Measurements from ENCODE around the gene NAPSA. TPM values are rescaled to one million over a fixed set of nuclear protein-coding genes. Genes with fewer than 3 reads are reported as not detected.

NAPSA gene
- total and polyA plus RNA-seq, 10 of the 15 experiments (the other 5 are each of a cell fraction or from before 2014, with no cell fraction given): 6.7 to 45.4 (median 17.1) TPM

GRCh38 chr19:50357178-50358100 is 8.0 kb downstream of the NAPSA start (continued):
- no peak for TF ChIP-seq TCF7 (IDR thresholded peaks at IDR 0.05; ENCODE audit: borderline replicate concordance)
- no peak for TF ChIP-seq ZNF592 (IDR thresholded peaks at IDR 0.05)
- no peak for TF ChIP-seq NFYA (IDR thresholded peaks at IDR 0.05; ENCODE audit: borderline replicate concordance, low read depth, low read length)
- TF ChIP-seq POU2F2 (IDR thresholded peaks at IDR 0.05; ENCODE audit: borderline replicate concordance, low read depth, low read length): 0 out of 3 replicates have a peak, but pooled peaks have one; percentile 35
- TF ChIP-seq FOS (IDR thresholded peaks at IDR 0.05; ENCODE audit: borderline replicate concordance, extremely low read depth, insufficient read length): no peak
- no peak for TF ChIP-seq YBX1 (IDR thresholded peaks at IDR 0.05)
- TF ChIP-seq PML (IDR thresholded peaks at IDR 0.05; ENCODE audit: low read length): 0 out of 2 replicates have a peak, but pooled peaks have one; percentile 42
- TF ChIP-seq CHD4 (IDR thresholded peaks at IDR 0.05): no peak
- no peak for TF ChIP-seq E2F8 (IDR thresholded peaks at IDR 0.05; ENCODE audit: low read depth, partially characterized antibody)
- peak; percentile 57 for TF ChIP-seq CREB1 (IDR thresholded peaks at IDR 0.05; ENCODE audit: low read depth)
- TF ChIP-seq E2F4 (IDR thresholded peaks at IDR 0.05; ENCODE audit: low read depth, low read length): peak; percentile 75
- TF ChIP-seq SREBF2 (IDR thresholded peaks at IDR 0.05; ENCODE audit: low read length): no peak
- 0 out of 2 replicates have a peak, but pooled peaks have one; percentile 21 for TF ChIP-seq MTA3 (IDR thresholded peaks at IDR 0.05; ENCODE audit: borderline replicate concordance, low read length)
- no peak for TF ChIP-seq NR2C1 (IDR thresholded peaks at IDR 0.05)
- peak; percentile 86 for TF ChIP-seq ATF2 (IDR thresholded peaks at IDR 0.05; ENCODE audit: low read length)
- TF ChIP-seq CEBPZ (IDR thresholded peaks at IDR 0.05; ENCODE audit: low read depth, low read length): no peak

All from GM12878 (cell line).